ENCODE measurements around the gene MCMBP.
"Not testable (repeated sequence)": the region's sequence is repeated elsewhere in the genome, so short reads cannot be mapped to it uniquely, and the experiment has no call there.

Gene MCMBP

DNA sequence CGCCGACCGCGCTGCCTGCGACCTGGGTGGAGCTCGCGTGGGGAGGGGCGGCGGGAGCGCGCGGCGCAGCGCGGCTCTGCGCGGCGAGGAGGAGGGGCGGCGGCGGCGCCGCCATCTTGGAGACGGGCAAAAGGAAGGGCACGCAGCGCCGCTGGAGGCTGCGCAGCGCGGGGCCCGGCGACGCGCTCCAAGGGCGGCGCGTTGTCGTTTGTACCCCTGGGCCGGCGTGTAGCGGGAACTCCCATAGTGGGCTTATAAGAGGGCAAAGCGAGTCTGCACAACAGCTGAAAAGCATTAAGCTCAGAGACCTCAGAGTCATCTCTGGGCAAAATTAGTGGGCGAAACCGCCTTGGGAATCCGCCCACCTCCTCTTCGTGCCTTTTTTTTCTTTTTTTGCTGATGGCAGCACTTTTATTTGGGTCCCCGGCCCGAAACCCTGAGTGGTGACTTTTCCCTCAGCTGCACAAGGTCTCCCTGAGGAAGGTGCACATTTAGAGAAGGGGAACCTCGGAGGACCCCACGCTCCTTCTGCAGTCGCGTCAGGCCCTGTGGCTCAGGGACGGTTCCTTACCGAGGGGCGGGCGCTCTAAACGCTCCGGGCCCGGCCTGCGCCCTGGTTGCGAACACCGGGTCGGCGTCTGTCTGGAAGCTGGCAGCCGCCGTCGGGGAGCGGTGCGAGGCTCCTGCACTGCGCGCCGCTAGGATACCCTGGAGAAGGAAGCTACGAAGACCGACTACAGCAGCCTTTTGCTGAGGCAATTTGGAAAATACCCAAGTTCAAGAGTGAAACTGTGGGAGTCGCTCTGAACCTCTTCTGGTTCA, 428 bp upstream of the MCMBP start:
- DNase-seq: peak; percentile 47

- no peak for DNase-seq
Measured at GRCh38 chr10:119871881-119872609, 598 bp downstream of the MCMBP start.

DNA sequence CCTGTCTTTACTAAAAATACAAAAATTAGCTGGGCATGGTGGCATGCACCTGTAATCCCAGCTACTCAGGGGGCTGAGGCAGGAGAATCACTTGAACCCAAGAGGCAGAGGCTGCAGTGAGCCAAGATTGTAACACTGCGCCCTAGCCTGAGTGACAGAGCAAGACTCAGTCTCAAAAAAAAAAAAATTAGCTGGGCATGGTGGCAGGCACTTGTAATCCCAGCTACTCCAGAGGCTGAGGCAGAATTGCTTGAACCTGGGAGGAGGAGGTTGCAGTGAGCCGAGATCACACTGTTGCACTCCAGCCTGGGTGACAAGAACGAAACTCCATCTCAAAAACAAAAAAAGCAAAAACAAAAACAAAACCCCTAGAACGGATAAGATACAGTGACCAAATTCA, 3.2 kb downstream of the MCMBP start:
- DNase-seq: not testable (repeated sequence)

DNA sequence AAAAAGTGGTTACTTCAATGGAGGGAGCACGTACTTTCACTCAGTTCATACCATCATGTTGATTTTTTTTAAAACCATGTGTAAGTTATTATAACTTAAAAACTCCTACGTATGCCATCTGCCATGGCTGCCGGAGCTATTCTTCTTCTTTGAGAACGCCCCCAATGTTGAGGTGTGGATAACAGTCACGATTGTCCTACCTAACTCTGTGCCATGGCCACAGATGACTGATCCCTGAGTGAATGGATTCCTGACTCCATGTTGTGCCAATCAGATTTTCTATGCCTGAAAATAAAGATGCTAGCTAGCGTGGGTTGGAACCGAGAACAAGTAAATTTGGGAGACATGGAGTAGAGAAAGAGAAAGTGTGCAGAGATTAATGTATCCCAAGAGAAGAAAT, 5.3 kb downstream of the MCMBP start:
- DNase-seq: no peak

GRCh38 chr10:119865699-119866240, 6.9 kb downstream of the MCMBP start:
- DNase-seq: no peak

GRCh38 chr10:119863951-119864565, 8.6 kb downstream of the MCMBP start:
- DNase-seq: no peak

DNA sequence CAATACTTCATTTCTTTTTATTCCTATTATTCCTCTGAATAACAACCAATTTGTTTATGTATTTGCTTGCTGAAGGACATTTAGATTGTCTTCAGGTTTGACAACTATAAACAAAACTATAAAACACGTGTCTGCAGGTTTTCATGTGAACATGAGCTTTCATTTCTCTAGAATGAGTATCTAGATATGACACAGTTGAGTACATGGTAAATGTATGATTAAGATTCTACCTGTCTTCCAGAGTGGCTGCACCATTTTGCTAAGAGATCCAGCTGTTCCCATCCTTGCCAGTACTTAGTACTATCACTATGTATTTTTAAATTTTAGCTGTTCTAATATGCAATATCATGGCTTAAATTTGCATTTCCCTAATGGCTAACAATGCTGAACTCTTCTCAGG, 10.1 kb downstream of the MCMBP start:
- DNase-seq: no peak

GRCh38 chr10:119860866-119861607, 11.6 kb downstream of the MCMBP start:
- no peak for DNase-seq

DNA sequence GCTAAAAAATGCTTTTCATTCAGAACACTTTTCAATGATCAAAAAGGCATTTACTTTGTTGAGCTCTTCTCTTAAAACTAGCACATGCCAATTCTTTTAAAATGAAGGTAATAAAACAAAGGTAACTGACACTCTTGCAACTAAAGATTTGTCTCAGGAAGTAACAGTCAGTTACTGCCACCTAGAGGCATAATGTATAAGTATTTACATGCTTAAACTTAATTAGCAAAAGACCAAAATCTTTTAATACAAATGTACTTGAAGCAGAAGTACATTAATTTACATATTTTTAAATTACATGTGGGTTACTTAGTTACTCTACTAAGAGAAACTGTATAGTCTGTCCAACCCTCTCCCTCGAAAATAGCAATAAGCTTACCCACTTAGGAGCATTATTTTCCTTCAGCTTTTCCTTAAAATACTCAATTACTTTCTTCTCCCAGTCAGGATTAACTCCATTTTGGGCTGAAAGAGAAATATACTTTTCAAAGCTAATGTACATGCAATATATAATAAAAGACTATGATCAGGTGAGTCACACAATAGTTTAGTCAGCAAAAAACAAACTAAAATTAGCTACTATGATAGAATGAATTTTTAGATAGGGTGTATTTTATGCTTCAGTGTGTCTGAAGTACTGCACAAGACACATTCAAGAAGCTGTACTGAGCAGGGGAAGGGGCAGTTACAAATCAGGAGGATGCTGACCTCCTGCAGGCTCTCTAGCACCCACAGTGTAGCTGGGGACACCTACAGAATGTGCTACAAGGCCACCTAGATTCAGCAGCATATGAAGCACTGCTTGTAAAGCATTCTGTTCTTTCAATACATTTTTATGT, 13.0 kb downstream of the MCMBP start:
- peak; percentile 14 for DNase-seq

DNA sequence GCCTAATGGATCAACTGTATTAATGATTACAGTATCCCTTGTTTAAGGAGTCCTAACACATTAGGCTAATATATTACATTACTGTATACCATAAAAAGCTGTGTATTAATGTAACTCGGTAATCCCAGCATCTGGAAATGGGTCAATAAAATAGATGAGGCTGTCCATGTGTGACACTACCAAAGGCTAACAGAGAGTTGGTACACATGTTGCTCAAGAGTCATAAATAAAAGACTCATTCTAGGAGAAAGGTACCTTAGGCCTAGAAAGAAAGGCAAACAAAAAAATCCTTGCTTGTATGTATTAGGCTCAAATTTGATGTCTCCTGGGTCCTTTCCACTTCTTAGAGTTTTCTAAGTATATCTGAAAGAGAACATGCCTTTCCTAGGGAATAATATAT, 14.6 kb downstream of the MCMBP start:
- DNase-seq: no peak

DNA sequence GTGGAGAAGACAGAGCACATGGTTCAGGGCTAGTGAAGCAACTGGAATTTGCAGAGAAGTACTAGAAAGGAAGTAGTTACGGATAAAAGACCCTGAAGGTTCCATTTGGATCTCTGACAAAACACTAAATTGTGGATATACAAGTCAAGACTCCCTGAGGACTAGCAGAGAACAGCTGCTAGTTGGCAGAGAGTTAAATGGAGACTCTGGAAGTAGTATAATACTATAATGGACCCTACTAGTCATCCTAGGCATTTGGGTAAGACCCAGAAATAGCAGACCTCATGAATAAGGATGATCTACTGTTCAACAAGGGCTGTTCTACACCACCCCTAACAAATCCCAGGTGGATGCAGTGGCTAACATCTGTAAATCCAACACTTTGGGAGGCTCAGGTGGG, 19.1 kb downstream of the MCMBP start:
- no peak for DNase-seq

DNA sequence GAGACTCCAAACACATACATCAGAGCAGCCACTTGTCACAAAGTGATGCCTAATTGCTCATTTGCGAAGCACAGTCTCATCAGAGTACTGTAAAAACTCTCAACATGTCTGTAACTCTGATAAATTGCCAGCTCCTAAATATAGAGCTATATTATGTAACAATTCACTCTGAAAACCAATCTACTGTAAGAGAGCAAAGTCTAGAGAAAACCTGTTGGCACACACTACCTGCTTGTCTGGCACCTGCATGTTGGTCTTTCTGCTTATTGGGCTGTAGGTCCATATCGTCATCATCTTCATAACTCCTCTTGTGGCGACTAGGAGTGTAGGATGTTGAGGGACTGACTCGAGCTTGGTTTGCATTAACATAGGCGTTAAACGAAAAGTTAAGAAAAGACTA, 19.8 kb downstream of the MCMBP start:
- DNase-seq: no peak

- no peak for DNase-seq
Measured at GRCh38 chr10:119852277-119852676, 20.4 kb downstream of the MCMBP start.

DNA sequence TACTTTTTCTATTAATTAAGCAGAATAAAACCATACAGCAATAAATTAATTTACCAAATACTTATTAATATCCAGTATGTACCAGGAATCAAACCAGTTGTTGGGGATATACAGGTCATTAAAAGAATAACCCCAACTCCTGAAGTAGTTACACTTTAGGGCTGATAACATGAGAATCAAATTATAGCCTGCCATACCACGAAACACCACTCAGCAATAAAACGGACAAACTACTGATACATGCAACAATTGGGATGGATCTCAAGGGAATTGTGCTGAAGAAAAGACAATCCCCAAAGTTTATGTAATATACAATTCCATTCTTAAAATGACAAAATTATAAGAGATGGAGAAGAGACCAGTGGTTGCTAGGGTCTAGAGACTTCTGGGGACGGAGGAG, 22.7 kb downstream of the MCMBP start:
- DNase-seq: no peak

DNA sequence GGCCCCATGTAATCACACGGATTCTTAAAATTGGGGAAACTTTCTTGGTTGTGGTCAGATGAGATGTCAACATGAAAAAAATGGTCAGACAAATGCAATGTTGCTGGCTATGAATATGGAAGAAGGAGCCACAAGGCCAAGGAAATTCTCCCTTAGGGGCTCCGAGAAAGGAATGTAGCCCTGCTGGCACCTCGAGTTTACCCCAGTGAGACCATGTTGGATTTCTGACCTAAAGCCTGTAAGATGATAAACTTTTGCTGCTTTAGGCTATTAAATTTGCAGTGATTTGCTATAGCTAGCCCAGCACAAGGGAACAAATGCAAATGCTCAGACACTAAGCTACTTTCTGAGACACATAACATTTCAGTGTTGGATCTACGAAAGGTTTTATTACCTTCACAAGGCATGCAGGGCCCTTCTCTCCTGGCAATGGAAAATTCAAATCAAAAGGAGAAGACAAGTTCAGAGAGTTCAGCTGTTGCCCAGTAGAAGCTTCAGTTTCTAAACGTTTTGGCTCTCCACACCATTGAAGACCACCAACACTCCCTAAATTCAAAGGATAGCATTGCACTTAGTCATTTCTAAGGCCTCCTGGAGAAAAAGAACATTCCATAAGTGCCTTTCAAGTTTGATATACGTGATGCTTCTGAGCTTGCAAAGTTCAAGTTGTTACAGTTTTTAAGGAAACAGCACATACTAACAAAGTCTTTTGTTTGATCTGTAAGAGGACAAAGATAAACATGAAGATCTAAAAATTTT, 23.4 kb downstream of the MCMBP start:
- no peak for DNase-seq

DNA sequence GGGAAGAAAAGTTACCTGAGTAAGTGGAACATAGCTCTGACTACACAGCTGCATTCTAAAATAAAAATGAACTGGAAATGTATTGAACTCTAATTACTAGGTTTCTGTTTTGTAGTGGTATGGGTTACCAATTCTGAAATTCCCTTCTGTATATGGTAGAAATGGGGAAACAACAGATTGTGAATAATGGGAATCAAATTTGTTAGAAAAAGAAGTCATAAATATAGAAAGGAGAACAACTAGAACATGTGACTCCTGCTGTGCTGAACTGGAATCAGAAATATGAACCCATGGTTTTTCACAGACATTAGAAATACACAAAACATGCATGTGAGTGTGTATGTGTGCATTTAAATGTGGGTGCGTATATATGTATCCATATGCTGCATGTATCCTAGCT, 27.0 kb downstream of the MCMBP start:
- DNase-seq: no peak

DNA sequence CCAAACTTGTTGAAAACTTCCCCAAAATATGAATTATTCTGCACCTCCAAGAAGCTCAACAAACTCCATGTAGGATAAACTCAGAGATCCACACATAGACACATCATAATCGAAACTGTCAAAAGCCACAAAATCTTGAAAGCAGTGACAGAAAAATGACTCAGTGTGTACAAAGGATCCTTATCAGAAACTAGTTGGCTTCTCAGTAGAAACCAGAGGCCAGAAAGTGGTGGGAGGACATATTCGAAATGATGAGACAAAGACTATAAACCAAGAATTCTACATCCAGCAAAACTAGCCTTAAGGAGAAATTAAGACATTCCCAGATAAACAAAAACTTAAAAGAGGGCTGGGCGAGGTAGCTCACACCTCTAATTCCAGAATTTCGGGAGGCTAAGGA, 38.5 kb downstream of the MCMBP start:
- DNase-seq: no peak

DNA sequence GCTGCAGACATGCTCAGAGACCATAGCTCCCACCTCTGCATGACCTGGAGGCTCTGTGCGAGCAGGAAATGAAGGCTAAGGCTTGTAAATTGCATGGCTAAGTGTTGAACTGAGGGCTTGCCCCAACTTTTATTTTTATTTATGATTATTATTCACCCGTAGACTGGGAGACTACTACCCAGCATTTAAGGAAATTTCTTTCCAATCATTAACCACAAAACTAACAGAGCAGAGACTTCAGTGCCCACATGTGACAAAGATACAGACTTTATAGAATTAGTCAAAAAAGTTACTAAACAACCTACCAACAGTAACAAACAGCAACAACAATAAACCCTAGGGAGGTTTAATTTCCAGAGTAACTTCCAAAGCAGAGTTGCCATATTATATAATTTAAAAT, 39.7 kb downstream of the MCMBP start:
- no peak for DNase-seq

DNA sequence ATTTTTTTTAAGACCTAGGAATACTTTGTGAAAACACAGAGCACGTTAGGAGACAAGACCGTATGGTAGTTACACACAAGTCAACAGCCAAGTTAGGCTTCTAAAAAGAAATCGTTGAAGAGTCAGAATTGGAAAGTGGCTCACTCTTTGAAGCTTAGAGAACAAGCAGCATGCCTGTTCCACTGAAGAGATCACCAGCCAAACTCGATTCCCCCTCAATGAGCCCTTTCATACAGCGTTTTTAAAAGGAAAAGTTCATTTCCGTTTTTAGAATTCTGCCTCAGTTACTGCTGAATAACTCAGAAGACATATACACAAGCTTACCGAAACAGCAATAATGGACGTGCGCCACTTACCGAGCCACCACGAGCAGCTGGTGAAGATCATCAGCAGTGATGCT, 41.0 kb downstream of the MCMBP start:
- no peak for DNase-seq

- no peak for DNase-seq
Measured at GRCh38 chr10:119830851-119831250, 41.8 kb downstream of the MCMBP start.

DNA sequence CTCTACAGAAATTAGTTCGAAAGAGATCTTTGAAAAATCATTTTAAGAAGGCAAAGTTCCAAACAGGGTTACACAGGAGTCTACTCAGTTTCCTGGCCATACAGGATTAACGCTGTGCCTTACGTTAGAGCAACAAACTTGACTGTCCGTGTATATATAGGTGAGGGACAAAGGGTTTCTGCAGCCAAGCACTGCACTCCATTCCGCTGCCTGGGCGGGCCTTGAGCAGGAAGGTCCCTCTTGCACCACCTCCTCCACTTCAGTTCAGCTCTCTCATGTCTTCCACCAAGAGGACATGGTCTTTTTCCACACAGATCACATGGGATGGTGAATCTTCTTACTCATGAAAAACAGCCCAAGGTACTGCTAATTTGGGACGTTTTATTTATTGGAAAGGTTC, 43.2 kb downstream of the MCMBP start:
- DNase-seq: no peak
